Measurements from ENCODE around the gene RREB1. TPM values are rescaled to one million over a fixed set of nuclear protein-coding genes. Genes with fewer than 3 reads are reported as not detected.
A peak's percentile ranks its signal among the peaks of the same experiment; 100 is the strongest.

Gene RREB1
- total and polyA plus RNA-seq, 4 experiments from 2014 or later = 0.50 to 43.4 (median 25.2) TPM

DNA sequence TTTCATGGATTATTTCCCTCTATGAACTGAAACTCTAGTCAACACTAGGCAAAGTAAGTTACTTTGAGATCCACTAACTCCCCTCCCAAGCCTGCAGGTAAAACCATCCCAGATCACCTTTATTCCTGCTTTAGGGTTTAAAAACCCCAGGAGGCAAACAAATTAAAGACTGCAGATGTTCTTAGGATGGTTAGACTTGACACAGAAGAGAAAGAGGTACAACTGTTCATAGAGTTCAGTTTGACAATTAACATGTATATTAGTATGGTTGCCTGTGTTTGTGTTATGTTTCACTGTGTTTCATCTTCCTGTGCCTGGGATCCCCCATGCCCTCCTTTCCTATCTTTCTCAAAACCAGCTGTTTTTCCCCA, 53.5 kb downstream of the RREB1 start:
- H3K4me1 ChIP-seq (ENCODE audit: insufficient read depth, low read length) = peaks cover 36% of the 10 kb centered on the region
- H3K36me3 ChIP-seq (ENCODE audit: insufficient read depth, low read length) = no peaks in the 10 kb centered on the region
- H3K27me3 Mint-ChIP-seq = no peaks in the 10 kb centered on the region
- intact Hi-C loops (cut with micrococcal nuclease) = no loop called here
- no peak for DNase-seq
- CTCF ChIA-PET (ENCODE audit: partially characterized antibody) = no interaction called here
- H3K27me3 ChIP-seq (ENCODE audit: insufficient read depth, low read length) = no peaks in the 10 kb centered on the region
- H3K27ac ChIP-seq (ENCODE audit: low read depth, low read length) = no peak overlapping the region
- POLR2A ChIA-PET (ENCODE audit: partially characterized antibody) = no interaction called here
- H3K9me3 Mint-ChIP-seq = no peaks in the 10 kb centered on the region
- H3K4me3 ChIP-seq (ENCODE audit: low read length in 2 of 2) = no peak overlapping the region
- H3K4me3 Mint-ChIP-seq = peak overlapping the region in 1 of 8 donors; percentile 31
- H3K9me3 ChIP-seq (ENCODE audit: control insufficient read depth in 1 of 2, low read length in 2 of 2) = no peaks in the 10 kb centered on the region
- H3K4me1 Mint-ChIP-seq = peaks cover 46 to 85% (median 54%) of the 10 kb centered on the region in 4 donors
- H3K27ac Mint-ChIP-seq = peak overlapping the region in 1 of 7 donors; percentile 18
- H3K36me3 Mint-ChIP-seq = peaks cover 11 to 15% of the 10 kb centered on the region in 2 donors

DNA sequence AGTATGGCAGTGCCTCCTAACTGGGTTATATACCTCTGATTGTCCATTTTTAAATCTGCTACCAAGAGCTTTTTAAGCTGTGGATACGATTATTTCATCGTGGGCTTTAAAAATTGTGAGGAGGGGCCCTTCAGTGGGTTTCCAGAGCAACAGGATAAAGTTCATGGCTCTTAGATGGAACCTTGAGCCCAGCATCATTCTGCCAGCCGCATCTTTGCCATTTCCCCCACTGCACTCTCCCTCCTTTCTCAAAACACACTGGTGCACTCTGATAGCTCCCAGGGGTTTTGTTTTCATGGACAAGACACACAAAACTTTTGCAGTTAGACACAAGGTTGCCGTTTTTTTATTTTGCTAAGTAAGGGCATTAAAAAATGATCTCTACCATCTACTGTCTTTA, 54.1 kb downstream of the RREB1 start:
- CTCF ChIA-PET (ENCODE audit: partially characterized antibody) = interaction anchor here (0.7 kb wide), 2 partner anchors 82 to 401 kb away, joined by 3 to 4 read pairs; no protein-coding TSS in a partner anchor
- H3K4me3 Mint-ChIP-seq = peak overlapping the region in 1 of 8 donors; percentile 9
- POLR2A ChIA-PET (ENCODE audit: partially characterized antibody) = no interaction called here
- H3K27me3 ChIP-seq (ENCODE audit: insufficient read depth, low read length) = no peaks in the 10 kb centered on the region
- H3K27ac ChIP-seq (ENCODE audit: low read depth, low read length) = no peak overlapping the region
- H3K9me3 Mint-ChIP-seq = no peaks in the 10 kb centered on the region
- H3K4me1 Mint-ChIP-seq = peaks cover 45 to 85% (median 52%) of the 10 kb centered on the region in 4 donors
- H3K4me3 ChIP-seq (ENCODE audit: low read length in 2 of 2) = no peak overlapping the region
- DNase-seq = no peak
- H3K36me3 ChIP-seq (ENCODE audit: insufficient read depth, low read length) = no peaks in the 10 kb centered on the region
- no peaks in the 10 kb centered on the region for H3K9me3 ChIP-seq (ENCODE audit: control insufficient read depth in 1 of 2, low read length in 2 of 2)
- H3K4me1 ChIP-seq (ENCODE audit: insufficient read depth, low read length) = peaks cover 30% of the 10 kb centered on the region
- H3K27me3 Mint-ChIP-seq = no peaks in the 10 kb centered on the region
- peaks cover 14 to 15% of the 10 kb centered on the region in 2 donors for H3K36me3 Mint-ChIP-seq
- intact Hi-C loops (cut with micrococcal nuclease) = no loop called here
- peak overlapping the region in 3 of 7 donors; percentile 46 to 63 (median 57) for H3K27ac Mint-ChIP-seq

DNA sequence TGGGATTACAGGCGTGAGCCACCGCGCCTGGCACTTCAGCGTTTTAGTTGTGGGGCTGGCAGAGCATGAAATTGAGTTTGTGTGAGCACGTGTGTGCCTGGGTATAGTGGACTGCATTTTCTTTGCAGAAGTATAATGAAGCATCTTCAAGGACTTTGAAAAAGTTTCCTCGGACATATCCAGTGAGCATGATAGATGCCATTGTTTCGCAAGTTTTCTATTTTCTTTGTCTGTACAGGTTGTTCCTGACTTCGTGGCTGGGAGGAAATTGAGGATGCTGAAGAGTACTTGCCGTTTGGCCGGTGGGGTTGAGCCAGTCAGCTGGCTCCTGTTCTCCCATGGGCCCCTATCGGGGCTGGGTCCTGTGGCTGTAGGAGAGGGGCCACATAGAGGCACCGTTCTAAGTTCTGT, 55.9 kb downstream of the RREB1 start:
- intact Hi-C loops (cut with micrococcal nuclease) = no loop called here
- no peak overlapping the region for H3K4me3 Mint-ChIP-seq

DNA sequence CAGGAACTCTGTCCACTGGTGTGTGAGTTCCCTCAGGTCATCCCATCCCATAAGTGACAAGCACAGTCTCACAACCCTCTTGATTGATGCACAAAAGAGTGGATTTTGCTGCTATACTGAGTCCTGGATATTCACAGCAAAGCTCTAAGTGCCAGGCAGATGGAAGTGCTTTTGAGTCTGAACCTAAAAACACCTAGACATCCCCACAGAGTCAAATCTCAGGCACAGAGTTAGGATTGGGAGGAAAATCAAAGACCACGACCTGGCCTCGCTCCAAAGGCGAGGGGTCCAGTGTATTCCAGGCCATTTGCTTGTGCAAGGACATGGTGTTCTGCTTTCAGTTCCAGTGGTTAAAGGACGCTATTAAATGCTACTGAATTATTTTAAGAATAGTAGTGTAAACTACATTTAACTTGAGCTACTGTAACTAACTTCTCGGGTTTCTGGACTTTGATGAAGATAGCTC, 56.8 kb downstream of the RREB1 start:
- Histone ChIP-seq H3K36me3 (ENCODE audit: insufficient read depth, low read length) (no peaks in the 10 kb centered on the region), H3K27ac (ENCODE audit: low read depth, low read length) (no peak overlapping the region), H3K27me3 (ENCODE audit: insufficient read depth, low read length) (no peaks in the 10 kb centered on the region), H3K4me3 (ENCODE audit: low read length in 2 of 2) (no peak overlapping the region), H3K9me3 (ENCODE audit: control insufficient read depth in 1 of 2, low read length in 2 of 2) (no peaks in the 10 kb centered on the region), H3K4me1 (ENCODE audit: insufficient read depth, low read length) (peaks cover 29% of the 10 kb centered on the region)
- intact Hi-C loops (cut with micrococcal nuclease) = no loop called here
- H3K27me3 Mint-ChIP-seq = no peaks in the 10 kb centered on the region
- POLR2A ChIA-PET (ENCODE audit: partially characterized antibody) = interaction anchor here (0.7 kb wide), 1 partner anchor 122 kb away, joined by 3 read pairs; no protein-coding TSS in a partner anchor
- CTCF ChIA-PET (ENCODE audit: partially characterized antibody) = no interaction called here
- H3K4me1 Mint-ChIP-seq = peaks cover 38 to 84% (median 46%) of the 10 kb centered on the region in 4 donors
- H3K4me3 Mint-ChIP-seq = no peak overlapping the region
- DNase-seq = no peak
- H3K27ac Mint-ChIP-seq = peak overlapping the region in 1 of 7 donors; percentile 16
- H3K36me3 Mint-ChIP-seq = peaks cover 12 to 15% of the 10 kb centered on the region in 2 donors
- no peaks in the 10 kb centered on the region for H3K9me3 Mint-ChIP-seq

More for the DNA sequence above, 55.9 kb downstream of the RREB1 start:
- ChIA-PET CTCF (ENCODE audit: partially characterized antibody) (no interaction called here), POLR2A (ENCODE audit: partially characterized antibody) (no interaction called here)
- no peaks in the 10 kb centered on the region for H3K36me3 ChIP-seq (ENCODE audit: insufficient read depth, low read length)
- peaks cover 35% of the 10 kb centered on the region for H3K4me1 ChIP-seq (ENCODE audit: insufficient read depth, low read length)
- no peak overlapping the region for H3K4me3 ChIP-seq (ENCODE audit: low read length in 2 of 2)
- H3K27me3 ChIP-seq (ENCODE audit: insufficient read depth, low read length) = no peaks in the 10 kb centered on the region
- peaks cover 40 to 84% (median 47%) of the 10 kb centered on the region in 4 donors for H3K4me1 Mint-ChIP-seq
- H3K27ac ChIP-seq (ENCODE audit: low read depth, low read length) = no peak overlapping the region
- H3K27me3 Mint-ChIP-seq = no peaks in the 10 kb centered on the region
- H3K9me3 ChIP-seq (ENCODE audit: control insufficient read depth in 1 of 2, low read length in 2 of 2) = no peaks in the 10 kb centered on the region
- no peak overlapping the region for H3K27ac Mint-ChIP-seq
- DNase-seq = no peak
- H3K36me3 Mint-ChIP-seq = peaks cover 12 to 15% of the 10 kb centered on the region in 2 donors
- no peaks in the 10 kb centered on the region for H3K9me3 Mint-ChIP-seq

DNA sequence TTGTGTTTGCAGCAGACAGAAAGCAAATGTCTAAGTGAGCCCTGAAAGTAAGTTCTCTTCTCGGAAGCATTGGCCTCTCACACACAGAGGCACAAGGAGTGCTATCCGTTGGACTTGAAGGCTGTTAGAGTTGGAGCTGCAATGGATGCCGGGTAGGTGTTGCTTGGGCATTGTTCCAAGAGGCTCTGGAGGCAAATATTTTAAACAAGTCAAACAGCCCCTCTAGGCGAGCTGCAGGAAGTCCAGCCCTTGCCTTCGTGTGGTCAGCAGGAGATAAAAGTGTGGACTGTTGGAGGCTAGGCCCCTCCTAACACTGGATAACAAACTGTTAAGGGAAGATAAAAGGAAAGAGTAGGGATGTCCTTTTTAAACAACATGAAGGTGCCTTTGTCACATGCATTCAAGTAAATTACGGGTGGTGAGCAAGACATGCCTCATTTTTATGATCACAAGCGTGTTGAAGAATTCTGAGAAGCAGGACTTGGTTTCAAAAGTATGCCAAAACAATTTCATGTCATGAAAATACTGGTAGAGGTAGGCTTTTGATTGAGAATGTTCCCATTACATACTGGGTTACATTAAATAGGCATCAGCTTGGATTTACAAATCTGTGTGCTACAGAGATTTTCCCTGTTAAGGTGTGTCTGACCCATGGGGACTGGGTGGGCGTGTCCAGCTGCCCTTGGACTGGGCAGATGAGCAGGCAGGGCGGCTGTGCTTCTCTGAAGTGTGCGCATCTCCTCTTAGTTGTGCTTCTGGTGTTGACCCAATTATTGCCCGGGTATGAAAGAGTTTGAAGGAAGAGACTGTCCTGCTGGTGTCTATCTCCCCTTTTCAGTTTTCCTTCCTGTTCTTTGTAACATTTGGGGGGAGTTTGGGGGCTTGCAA, 57.5 kb downstream of the RREB1 start:
- ChIA-PET POLR2A (ENCODE audit: partially characterized antibody) (interaction anchor here (0.7 kb wide), 1 partner anchor 121 kb away, joined by 3 read pairs; no protein-coding TSS in a partner anchor), CTCF (ENCODE audit: partially characterized antibody) (no interaction called here)
- Histone ChIP-seq H3K4me3 (ENCODE audit: low read length in 2 of 2) (no peak overlapping the region), H3K9me3 (ENCODE audit: control insufficient read depth in 1 of 2, low read length in 2 of 2) (no peaks in the 10 kb centered on the region), H3K4me1 (ENCODE audit: insufficient read depth, low read length) (peaks cover 32% of the 10 kb centered on the region), H3K36me3 (ENCODE audit: insufficient read depth, low read length) (no peaks in the 10 kb centered on the region), H3K27ac (ENCODE audit: low read depth, low read length) (no peak overlapping the region), H3K27me3 (ENCODE audit: insufficient read depth, low read length) (no peaks in the 10 kb centered on the region)
- no peaks in the 10 kb centered on the region for H3K27me3 Mint-ChIP-seq
- intact Hi-C loops (cut with micrococcal nuclease) = no loop called here
- H3K4me1 Mint-ChIP-seq = peaks cover 39 to 83% (median 46%) of the 10 kb centered on the region in 4 donors
- H3K9me3 Mint-ChIP-seq = no peaks in the 10 kb centered on the region
- DNase-seq = no peak
- H3K4me3 Mint-ChIP-seq = no peak overlapping the region
- peaks cover 12 to 15% of the 10 kb centered on the region in 2 donors for H3K36me3 Mint-ChIP-seq
- peak overlapping the region in 3 of 7 donors; percentile 55 to 77 (median 66) for H3K27ac Mint-ChIP-seq

DNA sequence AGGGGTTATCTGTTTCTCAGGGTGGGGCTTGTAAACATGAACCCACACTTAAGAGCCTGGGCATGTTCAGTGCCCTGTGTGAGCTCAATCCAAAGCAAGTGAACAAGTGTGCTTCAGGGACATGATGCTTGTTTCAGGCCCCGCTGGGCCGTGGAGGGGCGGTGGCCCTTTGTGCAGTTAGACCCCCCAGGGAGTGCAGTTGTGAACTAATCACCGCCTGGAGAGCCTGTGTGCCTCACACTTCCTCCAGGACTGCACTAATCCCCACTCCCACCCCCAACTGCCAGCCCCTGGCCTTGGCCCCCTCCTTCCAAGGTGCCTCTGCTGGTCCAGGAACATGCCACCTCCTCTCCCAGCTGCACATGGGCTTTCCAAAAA, 58.1 kb downstream of the RREB1 start:
- Mint-ChIP-seq H3K4me3 (no peak overlapping the region), H3K27me3 (no peaks in the 10 kb centered on the region), H3K27ac (peak overlapping the region in 3 of 7 donors; percentile 52 to 77 (median 55)), H3K9me3 (no peaks in the 10 kb centered on the region), H3K4me1 (peaks cover 38 to 84% (median 47%) of the 10 kb centered on the region in 4 donors), H3K36me3 (peaks cover 12 to 15% of the 10 kb centered on the region in 2 donors)
- ChIA-PET POLR2A (ENCODE audit: partially characterized antibody) (no interaction called here), CTCF (ENCODE audit: partially characterized antibody) (no interaction called here)
- peaks cover 34% of the 10 kb centered on the region for H3K4me1 ChIP-seq (ENCODE audit: insufficient read depth, low read length)
- no peak overlapping the region for H3K4me3 ChIP-seq (ENCODE audit: low read length in 2 of 2)
- no peaks in the 10 kb centered on the region for H3K27me3 ChIP-seq (ENCODE audit: insufficient read depth, low read length)
- intact Hi-C loops (cut with micrococcal nuclease) = no loop called here
- no peak overlapping the region for H3K27ac ChIP-seq (ENCODE audit: low read depth, low read length)
- H3K9me3 ChIP-seq (ENCODE audit: control insufficient read depth in 1 of 2, low read length in 2 of 2) = no peaks in the 10 kb centered on the region
- H3K36me3 ChIP-seq (ENCODE audit: insufficient read depth, low read length) = no peaks in the 10 kb centered on the region
- no peak for DNase-seq

DNA sequence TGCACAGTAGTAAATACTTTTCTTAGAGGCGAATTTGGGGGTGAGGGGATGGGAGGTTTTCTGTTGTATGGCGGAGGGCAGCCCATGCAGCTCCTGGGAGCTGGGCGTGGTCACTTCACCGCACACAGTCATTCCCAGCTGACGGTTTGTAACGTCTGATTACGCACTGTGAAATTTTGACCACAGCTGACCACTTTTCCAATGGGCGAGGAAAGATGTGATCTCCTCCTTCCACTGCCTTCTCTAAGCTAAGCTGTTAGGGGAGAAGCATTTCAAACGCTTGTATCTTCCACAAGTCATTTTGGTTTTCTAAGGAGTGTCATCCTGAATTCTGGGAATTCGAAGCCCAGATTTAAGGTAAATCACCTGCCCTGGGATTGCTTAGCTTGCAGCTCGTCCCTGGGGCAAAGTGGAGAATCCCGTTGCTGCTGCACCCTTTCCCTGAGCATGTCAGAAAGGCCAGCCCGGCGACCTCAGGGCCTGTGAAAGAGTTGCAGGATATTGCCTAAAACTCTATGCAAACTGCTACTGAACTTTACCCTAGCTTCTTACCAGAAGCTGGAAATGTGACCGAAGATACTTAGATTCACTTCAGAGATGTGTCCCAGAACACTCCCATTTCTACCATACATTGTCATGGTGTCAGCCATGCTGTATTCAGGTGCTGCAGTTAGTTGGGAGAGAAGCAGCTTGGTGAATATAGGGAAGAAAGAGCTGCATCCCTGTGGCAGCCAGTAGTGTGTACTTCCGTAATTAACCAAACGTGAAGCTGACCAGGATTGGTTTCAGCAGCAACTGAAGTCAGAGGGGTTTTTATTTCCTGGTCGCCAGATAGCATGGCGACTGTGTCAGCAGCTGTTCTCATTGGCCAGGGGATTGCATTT, 58.9 kb downstream of the RREB1 start:
- Mint-ChIP-seq H3K9me3 (no peaks in the 10 kb centered on the region), H3K4me3 (no peak overlapping the region), H3K27ac (peak overlapping the region in 1 of 7 donors; percentile 70), H3K4me1 (peaks cover 38 to 84% (median 46%) of the 10 kb centered on the region in 4 donors), H3K36me3 (peaks cover 12 to 15% of the 10 kb centered on the region in 2 donors), H3K27me3 (no peaks in the 10 kb centered on the region)
- H3K27me3 ChIP-seq (ENCODE audit: insufficient read depth, low read length) = no peaks in the 10 kb centered on the region
- H3K9me3 ChIP-seq (ENCODE audit: control insufficient read depth in 1 of 2, low read length in 2 of 2) = no peaks in the 10 kb centered on the region
- no peak for DNase-seq
- no peak overlapping the region for H3K27ac ChIP-seq (ENCODE audit: low read depth, low read length)
- ChIA-PET POLR2A (ENCODE audit: partially characterized antibody) (no interaction called here), CTCF (ENCODE audit: partially characterized antibody) (interaction anchor here (1.2 to 1.3 kb wide), 2 partner anchors 12 to 80 kb away, joined by 3 read pairs; no protein-coding TSS in a partner anchor)
- no peak overlapping the region for H3K4me3 ChIP-seq (ENCODE audit: low read length in 2 of 2)
- intact Hi-C loops (cut with micrococcal nuclease) = no loop called here
- no peaks in the 10 kb centered on the region for H3K36me3 ChIP-seq (ENCODE audit: insufficient read depth, low read length)
- peaks cover 32% of the 10 kb centered on the region for H3K4me1 ChIP-seq (ENCODE audit: insufficient read depth, low read length)
